Embryonic facial prominence (tissue), 1 donor: ENCODE measurements around the gene NBPF15.
"Not testable (repeated sequence)": the region's sequence is repeated elsewhere in the genome, so short reads cannot be mapped to it uniquely, and the experiment has no call there.

Experiments
- DNase-seq: peaks from one replicate; pipeline ENCODE4 v3.0.0-alpha.2; 2016; ENCODE audit errors: extremely low spot score

NBPF15 gene, protein sequence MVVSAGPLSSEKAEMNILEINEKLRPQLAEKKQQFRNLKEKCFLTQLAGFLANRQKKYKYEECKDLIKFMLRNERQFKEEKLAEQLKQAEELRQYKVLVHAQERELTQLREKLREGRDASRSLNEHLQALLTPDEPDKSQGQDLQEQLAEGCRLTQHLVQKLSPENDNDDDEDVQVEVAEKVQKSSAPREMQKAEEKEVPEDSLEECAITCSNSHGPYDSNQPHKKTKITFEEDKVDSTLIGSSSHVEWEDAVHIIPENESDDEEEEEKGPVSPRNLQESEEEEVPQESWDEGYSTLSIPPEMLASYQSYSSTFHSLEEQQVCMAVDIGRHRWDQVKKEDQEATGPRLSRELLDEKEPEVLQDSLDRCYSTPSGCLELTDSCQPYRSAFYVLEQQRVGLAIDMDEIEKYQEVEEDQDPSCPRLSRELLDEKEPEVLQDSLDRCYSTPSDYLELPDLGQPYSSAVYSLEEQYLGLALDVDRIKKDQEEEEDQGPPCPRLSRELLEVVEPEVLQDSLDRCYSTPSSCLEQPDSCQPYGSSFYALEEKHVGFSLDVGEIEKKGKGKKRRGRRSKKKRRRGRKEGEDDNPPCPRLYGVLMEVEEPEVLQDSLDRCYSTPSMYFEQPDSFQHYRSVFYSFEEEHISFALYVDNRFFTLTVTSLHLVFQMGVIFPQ

DNA sequence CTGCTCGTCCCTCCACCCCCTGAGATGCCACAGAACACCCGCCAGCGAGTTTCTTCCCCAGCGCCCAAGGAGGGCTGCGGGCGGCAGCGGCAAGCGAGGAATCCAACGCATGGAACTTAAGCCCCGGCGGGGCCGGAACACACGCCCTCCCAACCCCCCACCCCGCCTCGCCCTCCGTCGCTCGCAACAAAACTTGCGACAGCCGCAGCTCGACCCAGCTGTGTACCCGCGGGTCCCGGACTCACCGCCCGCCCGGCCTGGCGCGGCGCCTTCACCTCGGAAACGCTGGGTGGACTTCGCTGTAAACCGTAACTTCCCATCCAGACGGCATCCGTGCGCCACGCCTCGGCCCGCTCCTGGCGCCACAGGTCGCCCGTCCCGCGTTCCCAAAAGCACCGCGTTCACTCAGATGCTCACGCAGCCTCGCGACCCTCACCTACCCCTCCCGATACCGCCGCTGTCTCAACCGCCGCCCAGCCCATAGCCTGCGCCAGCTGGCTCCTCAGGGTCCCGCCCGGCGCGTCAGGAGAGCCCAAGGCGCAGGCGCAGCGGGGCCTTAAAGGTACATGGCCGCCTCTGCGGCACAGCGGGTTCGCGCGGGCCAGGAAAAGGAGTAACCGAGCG lies at the start of gene NBPF15:
Gene NBPF15 (minus strand): TSS at position 534 of the 624 bp plus-strand sequence. CDS start 21,666 bp downstream, outside the sequence.
- peak; percentile 14 for DNase-seq

DNA sequence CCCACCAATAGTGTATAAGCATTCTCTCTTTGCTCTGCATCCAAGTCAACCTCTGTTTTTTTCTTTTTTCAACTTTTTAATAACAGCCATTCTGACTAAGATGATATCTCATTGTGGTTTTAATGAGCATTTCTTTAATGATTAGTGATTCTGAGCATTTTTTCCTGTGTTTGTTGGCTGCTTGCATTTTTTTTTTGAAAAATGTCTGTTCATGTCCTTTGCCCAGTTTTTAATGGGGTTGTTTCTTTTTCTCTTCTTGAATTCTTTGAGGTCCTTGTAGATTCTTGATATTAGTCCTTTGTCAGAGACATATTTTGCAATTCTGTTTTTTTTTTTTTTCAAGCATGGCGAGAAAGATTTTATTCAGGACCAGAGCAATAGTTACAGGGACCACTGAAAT lies 35.0 kb upstream of the NBPF15 start:
- not testable (repeated sequence) for DNase-seq

DNA sequence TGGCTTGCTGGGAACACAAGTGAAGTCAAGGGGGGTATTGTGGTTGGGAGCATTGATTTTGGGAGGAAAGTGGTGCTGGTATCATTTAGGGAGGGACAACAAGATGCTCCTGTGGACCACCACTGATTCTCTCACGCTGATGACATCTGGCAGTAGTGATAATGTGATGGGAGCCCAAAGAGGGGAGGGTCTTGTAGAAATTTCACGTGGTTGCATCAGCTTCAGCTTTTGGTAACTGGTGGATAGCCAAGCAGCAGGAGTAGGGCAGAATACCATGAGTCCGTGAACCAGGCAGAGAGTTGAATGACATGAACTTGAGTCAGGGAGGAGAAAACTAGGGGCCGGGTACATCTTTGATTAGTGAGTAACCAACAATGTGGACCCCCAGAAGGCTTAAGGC lies 32.7 kb upstream of the NBPF15 start:
- not testable (repeated sequence) for DNase-seq

DNA sequence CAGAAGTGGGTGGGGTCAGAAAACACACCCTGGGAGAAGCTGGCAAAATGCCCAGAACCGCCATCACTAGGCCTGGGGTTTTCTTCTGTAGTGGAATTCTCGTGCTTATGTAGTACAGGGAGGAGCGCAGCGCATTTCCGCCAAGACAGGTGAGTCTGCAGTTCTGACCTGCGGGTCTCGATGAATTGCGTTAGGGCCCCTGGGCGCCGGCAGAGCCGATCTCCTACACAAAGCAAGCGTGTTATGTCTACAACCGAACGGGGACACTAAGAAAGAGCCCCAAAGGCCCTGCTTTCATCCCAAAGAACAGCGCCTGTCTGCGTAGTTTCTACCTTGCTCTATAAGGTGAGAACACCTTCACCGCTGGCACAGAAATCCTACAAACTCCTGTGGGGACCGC lies 28.9 kb upstream of the NBPF15 start:
- not testable (repeated sequence) for DNase-seq

DNA sequence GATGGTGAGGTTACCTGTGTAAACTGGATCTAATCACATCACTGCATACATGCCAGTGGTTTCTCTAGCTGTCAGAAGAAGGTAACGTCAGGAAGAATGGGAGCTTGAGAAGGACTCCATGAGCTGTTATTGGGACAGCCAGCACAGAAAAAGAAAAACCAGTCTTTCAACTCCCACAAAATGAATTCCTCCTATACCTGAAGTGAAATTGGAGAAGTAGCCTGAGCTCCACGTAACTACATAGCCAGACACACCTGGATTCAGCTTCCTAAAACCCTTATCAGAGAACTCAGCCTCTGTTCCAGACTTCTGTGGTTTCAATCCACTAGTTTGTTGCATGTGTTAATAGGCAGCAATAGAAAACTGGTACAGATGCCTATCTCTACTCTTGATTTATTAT lies 25.5 kb upstream of the NBPF15 start:
- peak; percentile 18 for DNase-seq

DNA sequence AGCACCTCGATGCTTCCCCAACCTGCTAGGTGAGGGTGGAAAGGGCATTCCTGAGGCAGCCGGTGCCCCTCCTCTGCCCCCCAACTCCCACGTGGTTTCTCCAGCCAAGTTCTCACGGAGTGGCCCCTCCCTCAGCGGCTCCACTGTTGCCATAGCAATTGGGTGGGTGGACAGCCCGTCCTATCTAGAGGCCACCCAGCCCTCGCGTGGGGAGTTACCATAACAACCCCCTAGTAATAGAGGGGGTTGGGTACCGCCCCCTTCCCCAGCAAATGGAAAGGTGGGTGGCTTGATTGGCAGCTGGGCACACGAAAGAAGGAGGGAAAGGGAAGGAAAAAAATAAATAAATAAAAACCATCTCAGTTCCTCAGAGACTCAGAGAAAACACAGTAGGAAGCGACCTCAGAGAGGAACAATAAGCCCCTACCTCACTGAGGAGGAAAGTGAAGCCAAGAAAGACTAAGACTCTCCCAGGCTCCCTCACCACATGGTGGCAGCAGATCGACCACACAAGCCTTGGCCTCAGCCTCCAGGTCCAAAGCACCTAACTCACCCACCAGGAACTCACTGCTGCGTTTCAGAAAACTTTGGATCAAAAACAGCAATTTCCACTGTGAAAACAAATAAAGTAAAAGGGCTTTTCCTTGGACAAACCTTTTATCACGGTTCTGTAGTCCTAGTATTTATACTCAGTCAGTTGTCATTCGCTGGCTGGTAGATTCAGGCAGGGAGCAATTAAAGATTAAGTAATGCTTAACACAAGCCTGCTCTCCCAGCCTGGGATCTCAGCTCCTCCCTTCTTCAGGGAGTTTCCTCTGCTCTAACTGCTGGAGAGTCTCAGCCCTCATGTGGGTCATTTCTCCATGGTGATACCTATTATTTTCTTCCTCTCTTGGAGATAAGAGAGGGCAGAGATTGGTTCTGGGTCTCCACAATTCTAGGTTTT lies 23.9 kb upstream of the NBPF15 start:
- DNase-seq: not testable (repeated sequence)

DNA sequence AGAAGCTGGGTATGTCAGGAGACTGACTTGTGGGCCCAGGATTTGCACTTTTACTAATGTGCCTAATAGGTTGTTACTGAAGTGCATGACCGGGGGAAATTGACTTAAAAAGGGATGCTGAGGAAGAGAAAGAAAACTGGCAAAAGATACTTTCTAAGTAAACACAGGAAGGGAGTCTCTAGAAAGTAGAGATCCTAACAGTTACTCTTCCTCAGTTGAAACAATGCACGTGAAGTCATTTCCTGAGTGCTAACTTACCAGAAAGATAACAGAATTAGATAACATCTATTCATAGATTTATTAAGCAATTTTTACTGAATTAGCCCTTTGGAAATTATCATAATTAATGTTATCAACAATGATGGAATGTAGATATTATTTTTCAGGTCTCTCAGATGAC lies 12.4 kb upstream of the NBPF15 start:
- DNase-seq: not testable (repeated sequence)

DNA sequence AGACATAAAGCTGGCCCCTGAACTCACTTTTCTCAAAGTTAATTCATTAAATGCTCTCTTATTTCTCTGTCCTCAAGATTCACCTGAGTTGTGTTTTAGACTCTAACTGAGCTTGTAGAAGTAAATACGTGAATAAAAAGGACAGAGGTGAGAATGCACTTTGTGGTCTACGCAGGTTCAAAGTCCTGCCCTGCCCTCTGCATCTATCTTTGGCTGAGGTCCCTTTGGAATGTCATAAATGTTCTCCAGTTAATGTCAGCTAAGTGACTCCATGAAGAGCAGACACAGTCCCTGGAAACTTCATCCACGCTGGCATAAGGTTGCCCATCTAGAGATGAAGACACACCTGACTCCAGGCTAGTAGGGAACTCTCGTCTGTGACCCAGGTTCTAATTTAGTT lies 10.0 kb upstream of the NBPF15 start:
- DNase-seq: not testable (repeated sequence)

DNA sequence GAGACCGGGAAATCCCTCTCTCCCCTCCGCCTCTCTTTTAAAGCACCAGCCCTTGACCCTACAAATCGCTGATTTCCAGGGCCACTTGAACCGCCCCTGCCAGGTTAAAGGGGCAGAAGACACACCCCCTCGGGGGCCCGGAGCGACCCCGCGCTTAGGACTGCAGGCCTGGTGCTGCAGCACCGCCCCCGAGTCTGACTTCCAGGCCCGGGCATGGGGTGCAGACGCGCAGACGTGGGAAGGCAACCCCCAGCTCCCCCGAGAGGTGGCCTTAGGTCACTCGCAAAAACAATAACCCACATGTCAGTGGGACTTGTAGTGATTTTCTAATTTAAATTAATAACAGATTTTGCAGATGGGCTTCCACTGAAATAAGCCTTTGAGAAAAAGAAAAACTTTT lies 309 bp upstream of the NBPF15 start:
- not testable (repeated sequence) for DNase-seq

DNA sequence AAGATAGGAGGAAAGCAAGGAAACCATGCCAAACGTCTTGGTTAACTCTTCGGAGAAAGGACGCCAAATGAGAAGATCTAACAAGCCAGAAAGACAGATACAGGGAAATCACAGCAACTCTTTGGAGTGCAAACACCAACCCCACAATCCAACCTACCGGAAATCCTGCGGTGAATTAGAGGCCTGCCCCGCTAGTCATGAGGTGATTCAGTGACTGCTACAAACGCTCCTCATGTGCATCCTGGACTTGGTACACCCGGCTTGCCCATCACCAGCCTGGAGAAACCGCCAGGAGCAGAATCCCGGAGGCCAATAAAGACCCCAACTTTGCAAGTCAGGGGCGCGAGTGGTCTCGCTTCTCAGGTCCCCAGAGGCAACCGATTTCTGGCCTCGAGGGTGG lies 783 bp downstream of the NBPF15 start:
- DNase-seq: not testable (repeated sequence)

DNA sequence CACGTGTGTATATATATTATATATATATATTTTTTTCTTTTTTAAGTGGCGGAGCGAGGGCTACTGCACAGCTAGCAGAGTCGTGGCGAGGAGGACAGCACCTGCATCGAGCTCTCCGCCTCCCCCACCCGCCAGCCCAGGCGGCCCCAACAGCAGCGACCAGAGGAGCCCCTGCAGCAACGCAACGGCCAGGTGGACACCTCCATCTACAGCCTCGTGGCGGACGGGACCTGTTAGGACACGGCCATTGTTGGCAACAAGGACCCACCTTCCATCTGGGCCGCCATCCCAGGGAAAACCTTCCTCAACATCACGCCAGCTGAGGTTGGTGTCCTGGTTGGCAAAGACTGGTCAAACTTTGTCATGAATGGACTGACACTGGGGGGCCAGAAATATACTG lies 19.1 kb downstream of the NBPF15 start:
- DNase-seq: not testable (repeated sequence)

DNA sequence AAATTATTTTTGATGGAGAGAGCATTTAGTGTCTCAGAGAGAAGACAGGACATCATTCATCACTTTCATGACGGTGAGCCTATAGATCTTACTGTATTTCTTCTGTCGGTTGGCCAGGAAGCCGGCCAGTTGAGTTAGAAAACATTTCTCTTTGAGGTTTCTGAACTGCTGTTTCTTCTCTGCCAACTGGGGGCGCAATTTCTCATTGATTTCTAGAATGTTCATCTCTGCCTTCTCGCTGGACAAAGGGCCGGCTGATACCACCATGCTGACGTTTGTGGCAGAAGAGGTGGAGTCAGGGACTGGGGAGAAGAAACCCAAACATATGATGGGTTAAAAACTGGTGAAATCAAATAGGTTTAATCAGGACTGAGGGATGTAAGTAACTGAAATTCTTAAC lies 21.7 kb downstream of the NBPF15 start:
- DNase-seq: not testable (repeated sequence)

DNA sequence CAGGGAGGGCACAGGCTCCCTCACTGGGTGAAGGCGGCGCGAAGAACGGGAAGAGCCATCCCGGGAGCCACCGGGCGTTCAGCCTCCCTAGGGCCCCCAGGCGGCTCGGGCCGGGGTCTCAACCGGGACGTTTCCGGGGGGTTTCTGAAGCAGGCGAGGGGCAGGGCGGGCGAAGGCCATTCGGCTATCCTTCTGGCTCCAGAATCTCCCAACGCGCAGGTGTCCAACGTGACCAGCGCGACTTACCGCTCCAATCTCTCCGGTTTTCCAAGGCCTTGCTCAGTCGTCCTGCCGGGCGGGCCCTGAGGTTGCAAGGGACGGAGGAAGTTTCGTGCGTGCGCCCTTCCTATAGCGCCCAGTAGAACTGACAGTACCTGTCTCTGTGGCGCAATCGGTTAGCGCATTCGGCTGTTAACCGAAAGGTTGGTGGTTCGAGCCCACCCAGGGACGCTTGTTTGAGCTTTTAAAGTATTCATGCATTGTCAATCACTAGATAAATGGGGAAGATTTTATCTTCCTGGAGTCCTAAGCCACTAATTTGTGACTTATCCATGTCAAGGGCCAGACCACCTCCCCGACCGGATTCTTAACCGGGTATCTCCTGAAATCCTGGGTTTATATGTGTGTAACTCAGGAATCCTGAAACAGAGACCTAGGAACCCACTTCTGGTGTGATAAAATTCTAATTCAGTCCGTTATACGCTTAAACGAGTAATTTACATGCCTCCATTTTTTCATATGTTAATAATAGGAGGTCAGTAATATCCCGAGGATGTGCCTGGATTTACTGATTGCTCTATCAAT lies 42.4 kb downstream of the NBPF15 start:
- not testable (repeated sequence) for DNase-seq

DNA sequence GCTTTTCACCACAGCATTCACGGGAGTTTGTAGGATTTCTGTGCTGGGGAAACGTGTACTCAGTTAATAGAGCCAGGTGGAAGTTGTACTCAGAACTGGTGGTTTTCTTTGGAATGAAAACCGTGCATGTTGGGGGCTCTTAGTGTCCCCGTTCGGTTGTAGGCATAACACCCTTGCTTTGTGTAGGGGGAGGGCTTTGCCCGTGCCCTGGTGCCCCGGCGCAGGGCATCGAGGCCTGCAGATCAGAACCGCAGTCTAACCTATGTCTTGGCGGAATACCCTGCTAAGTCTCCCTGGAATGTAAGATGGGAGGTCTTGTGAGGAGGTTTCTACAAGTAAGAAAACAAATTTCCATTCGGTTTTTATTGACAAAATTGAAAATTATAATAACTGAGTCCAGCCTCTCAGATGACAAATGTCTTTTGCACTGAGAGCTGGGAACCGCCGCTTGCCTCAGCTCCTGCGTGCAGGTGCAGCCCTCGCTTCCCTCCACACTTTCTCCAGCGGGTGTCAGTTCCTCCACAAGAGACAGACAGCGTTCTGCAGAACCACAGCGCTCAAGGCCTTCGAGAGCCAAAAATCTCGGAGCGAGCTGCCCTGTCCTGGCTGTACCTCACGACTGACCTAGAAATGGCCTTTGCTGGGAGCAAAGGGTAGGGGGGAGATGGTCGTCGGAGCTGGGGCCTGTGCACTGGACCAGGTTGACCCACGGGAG lies 47.9 kb downstream of the NBPF15 start:
- DNase-seq: not testable (repeated sequence)

DNA sequence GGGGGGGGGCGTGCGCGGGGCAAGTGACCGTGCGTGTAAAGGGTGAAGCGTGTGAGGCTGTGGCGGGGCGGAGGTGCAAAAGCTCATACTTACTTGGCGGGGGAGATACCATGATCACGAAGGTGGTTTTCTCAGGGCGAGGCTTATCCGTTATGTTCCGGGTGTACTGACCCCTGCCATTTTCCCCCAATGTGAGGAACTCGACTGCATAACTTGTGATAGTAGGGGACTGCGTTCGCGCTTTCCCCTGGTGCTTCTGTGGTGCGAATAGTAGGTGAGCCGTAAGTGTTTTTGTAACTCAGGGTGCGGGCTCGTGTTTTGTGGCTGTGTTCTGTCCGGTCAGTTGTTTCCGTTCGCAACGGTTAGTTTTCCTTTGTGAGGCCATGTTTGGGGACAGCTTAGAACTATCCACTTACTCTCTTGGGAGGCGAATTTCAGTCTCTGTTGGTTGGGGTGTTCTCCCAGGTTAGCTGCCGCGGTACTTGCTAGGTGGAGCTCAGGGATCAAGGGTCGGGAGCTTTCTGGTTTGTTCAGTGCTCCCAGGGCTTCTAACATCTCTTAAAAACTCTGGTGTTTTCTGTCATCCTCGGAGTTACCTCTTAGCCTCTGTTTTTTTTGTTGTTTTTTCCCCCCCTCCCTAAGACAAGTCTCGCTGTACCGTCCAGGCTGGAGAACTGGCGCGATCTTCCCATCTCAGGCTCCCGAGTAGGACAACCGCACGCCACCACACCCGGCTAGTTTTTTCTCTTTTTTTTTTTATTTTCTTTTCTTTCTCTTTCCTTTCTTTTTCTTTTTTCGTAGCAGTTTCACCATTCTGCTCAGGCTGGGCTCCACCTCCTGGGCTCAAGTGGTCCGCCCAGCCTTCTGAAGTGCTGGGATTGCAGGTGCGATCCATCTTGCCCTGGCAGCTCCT lies 48.7 kb downstream of the NBPF15 start:
- peak; percentile 89 for DNase-seq

DNA sequence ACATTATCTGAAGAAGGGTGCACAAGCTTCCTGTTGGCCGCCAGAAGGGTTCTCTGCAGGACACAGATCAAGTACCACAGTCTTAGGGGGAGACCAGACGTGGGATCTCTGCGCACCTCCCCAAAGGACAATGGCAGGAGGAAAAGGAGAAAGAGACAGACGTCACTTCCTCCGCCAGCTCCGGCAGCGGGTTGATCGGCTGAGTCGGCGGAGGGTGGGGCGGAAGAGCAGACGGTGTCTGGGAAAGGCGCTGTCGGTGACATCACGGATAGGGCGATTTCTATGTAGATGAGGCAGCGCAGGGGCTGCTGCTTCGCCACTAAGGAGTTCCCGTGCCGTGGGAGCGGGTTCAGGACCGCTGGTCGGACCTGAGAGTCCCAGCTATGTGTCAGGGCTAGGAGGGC lies 49.4 kb downstream of the NBPF15 start:
- peak; percentile 28 for DNase-seq

DNA sequence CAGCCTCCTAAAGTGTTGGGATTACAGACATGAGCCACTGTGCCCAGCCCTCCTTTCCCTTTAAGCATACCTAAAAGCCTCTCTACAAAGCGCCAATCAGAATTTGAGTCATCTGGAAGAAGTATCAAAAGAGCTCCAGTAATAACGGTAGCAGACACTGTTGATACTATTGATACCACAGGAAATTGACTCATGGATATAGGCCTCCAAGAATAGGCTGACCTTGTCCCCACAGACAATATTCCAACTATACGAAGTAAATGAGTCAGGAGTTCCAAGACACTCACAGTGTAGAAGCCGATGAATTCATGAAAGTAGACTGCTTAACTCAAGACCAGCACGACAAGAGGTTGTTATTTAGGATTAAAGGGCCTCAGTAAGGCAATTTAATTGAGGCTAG lies 58.7 kb downstream of the NBPF15 start:
- DNase-seq: not testable (repeated sequence)

DNA sequence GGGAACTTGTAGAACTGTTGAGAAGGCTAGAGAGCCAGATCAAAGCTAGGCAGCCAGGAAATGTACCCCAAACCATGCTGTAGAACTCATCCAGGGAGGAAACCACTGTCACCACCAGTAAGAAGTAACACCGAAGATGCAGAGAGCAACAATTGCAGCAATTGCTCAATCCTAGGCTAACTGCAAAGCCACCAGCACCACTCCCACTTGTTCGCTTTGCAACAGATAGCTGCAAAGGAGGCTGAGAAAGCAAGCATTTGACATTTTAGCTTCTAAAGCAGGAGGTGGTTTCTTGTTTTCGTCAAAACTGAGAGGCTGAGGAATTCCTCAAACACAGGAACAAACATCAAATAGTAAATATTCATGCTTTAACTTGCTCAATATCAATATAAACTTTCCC lies 89.8 kb downstream of the NBPF15 start:
- DNase-seq: not testable (repeated sequence)
